Activated naive CD8-positive, alpha-beta T cell treated with anti-CD3 and anti-CD28 coated beads, Interleukin-2, amount 50 U/mL, for 24 hours (primary cell): ENCODE results near the gene LATS2.

ENCODE experiments used
- ATAC-seq: fragments of 150-1000 bp; cut with Tn5 transposase; one replicate; pipeline ENCODE4 v1.10.0; 2021
- DNase-seq: peaks from one replicate; pipeline ENCODE4 v3.0.0; 2021
- H3K27ac Mint-ChIP-seq: one replicate; pipeline ENCODE4 v1.8.0; 2021; ENCODE audit warnings: mild to moderate bottlenecking, mixed read lengths
- H3K27me3 Mint-ChIP-seq: one replicate; pipeline ENCODE4 v1.8.0; 2021; ENCODE audit warnings: mixed read lengths
- H3K36me3 Mint-ChIP-seq: one replicate; pipeline ENCODE4 v1.8.0; 2021; ENCODE audit warnings: low read depth, mixed read lengths
- H3K4me1 Mint-ChIP-seq: one replicate; pipeline ENCODE4 v1.8.0; 2021; ENCODE audit warnings: mixed read lengths
- H3K4me3 Mint-ChIP-seq: one replicate; pipeline ENCODE4 v1.8.0; 2021; ENCODE audit warnings: mild to moderate bottlenecking, moderate library complexity, mixed read lengths
- H3K9me3 Mint-ChIP-seq: one replicate; pipeline ENCODE4 v1.8.0; 2021; ENCODE audit warnings: mixed read lengths

Gene LATS2

GRCh38 chr13:21006141-21007005 lies 55.0 kb downstream of the LATS2 start:
- Mint-ChIP-seq H3K27ac (no peak overlapping the region), H3K36me3 (no peaks in the 10 kb centered on the region), H3K27me3 (no peaks in the 10 kb centered on the region), H3K4me1 (peaks cover 7% of the 10 kb centered on the region), H3K4me3 (no peak overlapping the region), H3K9me3 (no peaks in the 10 kb centered on the region)
- ATAC-seq (no peak), DNase-seq (no peak)

GRCh38 chr13:21005193-21005592 lies 56.2 kb downstream of the LATS2 start:
- H3K27me3 Mint-ChIP-seq: no peaks in the 10 kb centered on the region
- H3K4me1 Mint-ChIP-seq: no peaks in the 10 kb centered on the region
- DNase-seq (no peak), ATAC-seq (no peak)
- H3K9me3 Mint-ChIP-seq: no peaks in the 10 kb centered on the region
- H3K27ac Mint-ChIP-seq: no peak overlapping the region
- no peaks in the 10 kb centered on the region for H3K36me3 Mint-ChIP-seq
- H3K4me3 Mint-ChIP-seq: no peak overlapping the region

- no peak overlapping the region for H3K27ac Mint-ChIP-seq
- H3K27me3 Mint-ChIP-seq: no peaks in the 10 kb centered on the region
- no peak overlapping the region for H3K4me3 Mint-ChIP-seq
- H3K9me3 Mint-ChIP-seq: no peaks in the 10 kb centered on the region
- H3K4me1 Mint-ChIP-seq: no peaks in the 10 kb centered on the region
- no peak for DNase-seq
- no peaks in the 10 kb centered on the region for H3K36me3 Mint-ChIP-seq
- ATAC-seq: no peak
These were observed 59.9 kb downstream of the LATS2 start for GRCh38 chr13:21001471-21001870.

- no peaks in the 10 kb centered on the region for H3K9me3 Mint-ChIP-seq
These were observed 60.7 kb downstream of the LATS2 start for GRCh38 chr13:21000647-21001046.

GRCh38 chr13:20998649-20999415 lies 62.6 kb downstream of the LATS2 start:
- Mint-ChIP-seq H3K4me3 (no peak overlapping the region), H3K9me3 (no peaks in the 10 kb centered on the region), H3K36me3 (no peaks in the 10 kb centered on the region), H3K27ac (no peak overlapping the region), H3K27me3 (no peaks in the 10 kb centered on the region), H3K4me1 (no peaks in the 10 kb centered on the region)
- DNase-seq (no peak), ATAC-seq (no peak)

More at GRCh38 chr13:21000647-21001046, 60.7 kb downstream of the LATS2 start:
- Mint-ChIP-seq H3K4me1 (no peaks in the 10 kb centered on the region), H3K27me3 (no peaks in the 10 kb centered on the region), H3K4me3 (no peak overlapping the region), H3K27ac (no peak overlapping the region), H3K36me3 (no peaks in the 10 kb centered on the region)
- DNase-seq (no peak), ATAC-seq (no peak)

- Mint-ChIP-seq H3K27me3 (no peaks in the 10 kb centered on the region), H3K9me3 (no peaks in the 10 kb centered on the region), H3K27ac (no peak overlapping the region), H3K36me3 (no peaks in the 10 kb centered on the region), H3K4me1 (no peaks in the 10 kb centered on the region), H3K4me3 (no peak overlapping the region)
- ATAC-seq (no peak), DNase-seq (no peak)
These were observed 63.9 kb downstream of the LATS2 start for GRCh38 chr13:20997301-20998161.

- Mint-ChIP-seq H3K9me3 (no peaks in the 10 kb centered on the region), H3K4me3 (no peak overlapping the region), H3K4me1 (no peaks in the 10 kb centered on the region), H3K27me3 (no peaks in the 10 kb centered on the region), H3K36me3 (no peaks in the 10 kb centered on the region), H3K27ac (no peak overlapping the region)
- DNase-seq (no peak), ATAC-seq (no peak)
These were observed 66.0 kb downstream of the LATS2 start for GRCh38 chr13:20995245-20995838.

- no peaks in the 10 kb centered on the region for H3K9me3 Mint-ChIP-seq
These were observed 67.0 kb downstream of the LATS2 start for GRCh38 chr13:20994441-20994821.

GRCh38 chr13:20993661-20994440 lies 67.5 kb downstream of the LATS2 start:
- DNase-seq: no peak
- Mint-ChIP-seq H3K4me1 (no peaks in the 10 kb centered on the region), H3K27ac (no peak overlapping the region)

More at GRCh38 chr13:20994441-20994821, 67.0 kb downstream of the LATS2 start:
- Mint-ChIP-seq H3K27ac (no peak overlapping the region), H3K4me3 (no peak overlapping the region), H3K4me1 (no peaks in the 10 kb centered on the region), H3K27me3 (no peaks in the 10 kb centered on the region), H3K36me3 (no peaks in the 10 kb centered on the region)
- DNase-seq: no peak
- no peak for ATAC-seq

GRCh38 chr13:20993211-20993610 lies 68.2 kb downstream of the LATS2 start:
- no peak for DNase-seq
- Mint-ChIP-seq H3K4me3 (no peak overlapping the region), H3K27ac (no peak overlapping the region), H3K36me3 (no peaks in the 10 kb centered on the region), H3K9me3 (no peaks in the 10 kb centered on the region), H3K4me1 (no peaks in the 10 kb centered on the region), H3K27me3 (no peaks in the 10 kb centered on the region)
- no peak for ATAC-seq

More at GRCh38 chr13:20993661-20994440, 67.5 kb downstream of the LATS2 start:
- no peaks in the 10 kb centered on the region for H3K27me3 Mint-ChIP-seq
- no peaks in the 10 kb centered on the region for H3K36me3 Mint-ChIP-seq
- no peaks in the 10 kb centered on the region for H3K9me3 Mint-ChIP-seq
- H3K4me3 Mint-ChIP-seq: no peak overlapping the region
- no peak for ATAC-seq

GRCh38 chr13:20991741-20992520 lies 69.5 kb downstream of the LATS2 start:
- H3K9me3 Mint-ChIP-seq: peaks cover 3% of the 10 kb centered on the region
- no peak overlapping the region for H3K4me3 Mint-ChIP-seq
- H3K27me3 Mint-ChIP-seq: no peaks in the 10 kb centered on the region
- no peak for DNase-seq
- no peak overlapping the region for H3K27ac Mint-ChIP-seq
- H3K4me1 Mint-ChIP-seq: no peaks in the 10 kb centered on the region
- no peak for ATAC-seq
- peaks cover 1% of the 10 kb centered on the region for H3K36me3 Mint-ChIP-seq

- ATAC-seq (no peak), DNase-seq (no peak)
- no peaks in the 10 kb centered on the region for H3K27me3 Mint-ChIP-seq
- H3K4me1 Mint-ChIP-seq: peaks cover under 1% of the 10 kb centered on the region
- no peak overlapping the region for H3K27ac Mint-ChIP-seq
- no peak overlapping the region for H3K4me3 Mint-ChIP-seq
- peaks cover 1% of the 10 kb centered on the region for H3K36me3 Mint-ChIP-seq
- peaks cover 3% of the 10 kb centered on the region for H3K9me3 Mint-ChIP-seq
These were observed 70.4 kb downstream of the LATS2 start for GRCh38 chr13:20990910-20991525.
